GM10266 (cell line): ENCODE data around the gene ABCF1.
"Not testable (repeated sequence)": the region's sequence is repeated elsewhere in the genome, so short reads cannot be mapped to it uniquely, and the experiment has no call there.

ENCODE experiments used
- DNase-seq: peaks from one replicate; pipeline ENCODE4 v3.0.0; 2012; ENCODE audit errors: extremely low spot score
- CTCF ChIP-seq: IDR thresholded peaks from 2 replicates; pipeline ENCODE4 v1.5.1; 2012; ENCODE audit warnings: mild to moderate bottlenecking, low read depth; ENCODE audit not compliant: control insufficient read depth, insufficient read depth; ENCODE audit errors: missing control alignments

The ABCF1 gene

GRCh38 chr6:30571075-30571761 is at the start of gene ABCF1:
Gene ABCF1 (plus strand): TSS chr6:30571442. CDS start chr6:30571488, 46 bp downstream.
- no peak for TF ChIP-seq CTCF
- peak; percentile 96 for DNase-seq

GRCh38 chr6:30521952-30522351 is 49.3 kb upstream of the ABCF1 start:
- DNase-seq = not testable (repeated sequence)

- DNase-seq = not testable (repeated sequence)
Observed at GRCh38 chr6:30526444-30526843, 44.8 kb upstream of the ABCF1 start.

- peak; percentile 45 for DNase-seq
Observed at GRCh38 chr6:30529349-30529875, 41.8 kb upstream of the ABCF1 start.

GRCh38 chr6:30530014-30530413 is 41.2 kb upstream of the ABCF1 start:
- DNase-seq = no peak
- TF ChIP-seq CTCF = no peak

- TF ChIP-seq CTCF = no peak
- DNase-seq = no peak
Observed at GRCh38 chr6:30533460-30534294, 37.6 kb upstream of the ABCF1 start.

- TF ChIP-seq CTCF = no peak
- no peak for DNase-seq
Observed at GRCh38 chr6:30537931-30538330, 33.3 kb upstream of the ABCF1 start.

GRCh38 chr6:30541515-30542403 is 29.5 kb upstream of the ABCF1 start:
- DNase-seq = peak; percentile 65
- TF ChIP-seq CTCF = peak; percentile 100
